ENCODE data around the gene PAQR5.

DNA sequence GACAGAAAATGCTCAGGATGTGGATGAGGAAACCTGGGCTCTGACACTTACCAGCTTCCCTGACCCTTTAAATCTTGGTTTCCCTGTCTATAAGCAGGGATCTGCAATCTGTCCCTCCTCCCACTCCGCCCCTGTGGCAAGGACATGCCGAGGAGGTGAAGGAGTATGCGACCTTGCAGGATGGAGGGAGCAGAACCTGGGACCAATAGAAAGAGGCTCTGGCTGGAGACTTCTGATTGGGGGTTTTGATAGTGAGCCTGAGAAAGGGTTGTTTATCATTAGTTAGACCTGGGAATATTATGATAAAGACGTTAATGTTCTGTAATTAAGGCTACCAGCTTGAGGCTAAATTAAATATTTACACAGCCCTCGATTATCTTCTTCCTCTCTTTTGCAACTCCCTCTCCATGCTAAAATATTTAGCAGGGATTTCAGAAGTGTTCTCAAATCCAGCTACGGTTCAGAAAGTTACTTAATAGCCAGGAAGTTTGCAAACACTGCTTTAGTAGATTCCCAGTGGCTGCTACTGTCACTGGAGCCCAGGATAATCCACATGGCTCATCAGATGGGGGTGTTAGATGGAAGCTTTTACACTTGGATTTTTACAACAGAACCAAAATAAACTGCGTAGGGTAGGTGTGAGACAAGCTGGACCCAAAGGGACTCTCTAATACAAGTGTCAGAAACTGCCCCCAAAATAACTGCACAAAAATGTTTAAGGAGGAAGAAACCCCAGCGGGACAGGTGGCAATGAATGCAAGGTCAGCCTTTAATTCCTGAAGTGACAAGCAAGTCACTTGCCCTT, 9.2 kb upstream of the PAQR5 start:
- no peak for TF ChIP-seq POLR2A (IDR thresholded peaks at IDR 0.05)
- TF ChIP-seq, protein P1, sequence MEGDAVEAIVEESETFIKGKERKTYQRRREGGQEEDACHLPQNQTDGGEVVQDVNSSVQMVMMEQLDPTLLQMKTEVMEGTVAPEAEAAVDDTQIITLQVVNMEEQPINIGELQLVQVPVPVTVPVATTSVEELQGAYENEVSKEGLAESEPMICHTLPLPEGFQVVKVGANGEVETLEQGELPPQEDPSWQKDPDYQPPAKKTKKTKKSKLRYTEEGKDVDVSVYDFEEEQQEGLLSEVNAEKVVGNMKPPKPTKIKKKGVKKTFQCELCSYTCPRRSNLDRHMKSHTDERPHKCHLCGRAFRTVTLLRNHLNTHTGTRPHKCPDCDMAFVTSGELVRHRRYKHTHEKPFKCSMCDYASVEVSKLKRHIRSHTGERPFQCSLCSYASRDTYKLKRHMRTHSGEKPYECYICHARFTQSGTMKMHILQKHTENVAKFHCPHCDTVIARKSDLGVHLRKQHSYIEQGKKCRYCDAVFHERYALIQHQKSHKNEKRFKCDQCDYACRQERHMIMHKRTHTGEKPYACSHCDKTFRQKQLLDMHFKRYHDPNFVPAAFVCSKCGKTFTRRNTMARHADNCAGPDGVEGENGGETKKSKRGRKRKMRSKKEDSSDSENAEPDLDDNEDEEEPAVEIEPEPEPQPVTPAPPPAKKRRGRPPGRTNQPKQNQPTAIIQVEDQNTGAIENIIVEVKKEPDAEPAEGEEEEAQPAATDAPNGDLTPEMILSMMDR (IDR thresholded peaks at IDR 0.05 in 8 of 11, conservative IDR thresholded peaks at IDR 0.05 in 3 of 11) = no peak
